Measurements from ENCODE around the gene MED13L.

The MED13L gene

DNA sequence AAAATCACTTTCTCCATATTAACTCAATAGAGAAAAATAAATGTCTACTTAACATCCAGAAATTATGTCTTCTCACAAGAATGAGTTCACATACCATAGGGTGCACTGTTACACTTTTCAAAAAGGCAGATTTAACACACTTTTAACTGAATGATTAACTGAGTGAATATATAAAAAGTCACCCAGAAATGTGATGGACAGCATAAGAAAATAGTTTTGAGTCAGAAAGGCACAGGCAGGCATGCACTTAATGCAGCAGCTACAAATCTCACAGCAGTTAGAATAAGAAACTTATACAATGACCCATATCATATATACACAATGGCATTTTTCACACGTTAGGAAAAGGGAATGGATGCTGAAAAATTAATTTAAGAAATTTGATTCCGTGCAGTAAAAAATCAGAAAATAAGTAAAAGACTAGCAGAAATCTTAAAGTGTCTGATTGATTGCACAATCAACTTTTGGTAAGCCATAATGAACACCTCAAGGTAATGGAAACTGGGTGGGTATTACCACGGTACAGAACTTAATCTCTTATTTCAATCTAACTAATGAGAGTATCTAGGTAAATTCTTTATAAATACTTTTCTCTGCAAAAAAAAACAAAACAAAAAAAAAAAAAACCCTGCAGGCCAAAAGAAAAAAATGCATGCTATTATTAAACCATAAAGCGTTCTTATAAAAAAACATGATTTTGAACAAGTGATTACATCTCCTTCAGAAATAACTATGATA is 3.5 kb downstream of the MED13L start:
- peak overlapping the region; percentile 4; the same call in 1 of the 2 replicates for H3K27ac ChIP-seq (ENCODE audit: low read length)
- H3K79me2 ChIP-seq (ENCODE audit: insufficient read depth, low read length), result peaks cover 80% of the 10 kb centered on the region
- TF ChIP-seq CTCF (IDR thresholded peaks at IDR 0.05; ENCODE audit: borderline replicate concordance, extremely low read depth, low read length, poor library complexity, severe bottlenecking) (no peak), EZH2 (IDR thresholded peaks at IDR 0.05; ENCODE audit: borderline replicate concordance, low read depth, low read length, severe bottlenecking) (no peak)
- peaks cover 63% of the 10 kb centered on the region for H3K4me1 ChIP-seq (ENCODE audit: insufficient read depth, low read length)
- no peaks in the 10 kb centered on the region for H3K27me3 ChIP-seq (ENCODE audit: insufficient read depth, low read length, poor library complexity)
- peak overlapping the region; percentile 78 for H3K4me2 ChIP-seq (ENCODE audit: insufficient read depth, low read length)
- peak overlapping the region; percentile 81 for H3K9ac ChIP-seq (ENCODE audit: low read depth, low read length)
- H2AFZ ChIP-seq (ENCODE audit: low read depth, low read length), result no peak overlapping the region
- no peaks in the 10 kb centered on the region for H3K9me3 ChIP-seq (ENCODE audit: insufficient read depth, low read length, severe bottlenecking)
- no peaks in the 10 kb centered on the region; the same call in 1 of the 2 replicates for H3K36me3 ChIP-seq (ENCODE audit: insufficient read depth, low read length)
- no peak for ATAC-seq (ENCODE audit: insufficient read depth, low read depth)
- no peak for DNase-seq
- peak overlapping the region; percentile 84 to 85; a peak in 2 of 4 replicates for H3K4me3 ChIP-seq (ENCODE audit: low read depth in 1 of 2, low read length in 2 of 2)
- peaks cover 64% of the 10 kb centered on the region for H4K20me1 ChIP-seq (ENCODE audit: insufficient read depth, low read length)

GRCh38 chr12:116267948-116268347 is 9.5 kb downstream of the MED13L start:
- Histone ChIP-seq H2AFZ (ENCODE audit: low read depth, low read length) (no peak overlapping the region), H4K20me1 (ENCODE audit: insufficient read depth, low read length) (peaks cover 88% of the 10 kb centered on the region), H3K4me3 (ENCODE audit: low read depth in 1 of 2, low read length in 2 of 2) (no peak overlapping the region), H3K9me3 (ENCODE audit: insufficient read depth, low read length, severe bottlenecking) (no peaks in the 10 kb centered on the region), H3K27me3 (ENCODE audit: insufficient read depth, low read length, poor library complexity) (no peaks in the 10 kb centered on the region), H3K79me2 (ENCODE audit: insufficient read depth, low read length) (peaks cover 100% of the 10 kb centered on the region), H3K9ac (ENCODE audit: low read depth, low read length) (no peak overlapping the region), H3K4me1 (ENCODE audit: insufficient read depth, low read length) (peaks cover 48% of the 10 kb centered on the region), H3K27ac (ENCODE audit: low read length) (no peak overlapping the region), H3K36me3 (ENCODE audit: insufficient read depth, low read length) (no peaks in the 10 kb centered on the region), H3K4me2 (ENCODE audit: insufficient read depth, low read length) (0 out of 2 replicates have a peak overlapping the region, but pooled peaks have one; percentile 3)
- DNase-seq, result no peak
- TF ChIP-seq CTCF (IDR thresholded peaks at IDR 0.05; ENCODE audit: borderline replicate concordance, extremely low read depth, low read length, poor library complexity, severe bottlenecking) (no peak), EZH2 (IDR thresholded peaks at IDR 0.05; ENCODE audit: borderline replicate concordance, low read depth, low read length, severe bottlenecking) (no peak)
- no peak for ATAC-seq (ENCODE audit: insufficient read depth, low read depth)

GRCh38 chr12:116266631-116267349 is 10.7 kb downstream of the MED13L start:
- peaks cover 43% of the 10 kb centered on the region for H3K4me1 ChIP-seq (ENCODE audit: insufficient read depth, low read length)
- ATAC-seq (ENCODE audit: insufficient read depth, low read depth) (no peak), DNase-seq (no peak)
- H3K4me2 ChIP-seq (ENCODE audit: insufficient read depth, low read length), result no peak overlapping the region
- H2AFZ ChIP-seq (ENCODE audit: low read depth, low read length), result no peak overlapping the region
- H3K27me3 ChIP-seq (ENCODE audit: insufficient read depth, low read length, poor library complexity), result no peaks in the 10 kb centered on the region
- peaks cover 86% of the 10 kb centered on the region for H4K20me1 ChIP-seq (ENCODE audit: insufficient read depth, low read length)
- no peaks in the 10 kb centered on the region for H3K36me3 ChIP-seq (ENCODE audit: insufficient read depth, low read length)
- H3K9me3 ChIP-seq (ENCODE audit: insufficient read depth, low read length, severe bottlenecking), result no peaks in the 10 kb centered on the region
- H3K4me3 ChIP-seq (ENCODE audit: low read depth in 1 of 2, low read length in 2 of 2), result no peak overlapping the region
- H3K27ac ChIP-seq (ENCODE audit: low read length), result no peak overlapping the region
- peaks cover 100% of the 10 kb centered on the region for H3K79me2 ChIP-seq (ENCODE audit: insufficient read depth, low read length)
- TF ChIP-seq EZH2 (IDR thresholded peaks at IDR 0.05; ENCODE audit: borderline replicate concordance, low read depth, low read length, severe bottlenecking) (no peak), CTCF (IDR thresholded peaks at IDR 0.05; ENCODE audit: borderline replicate concordance, extremely low read depth, low read length, poor library complexity, severe bottlenecking) (no peak)
- H3K9ac ChIP-seq (ENCODE audit: low read depth, low read length), result no peak overlapping the region

Measured in DND-41 (cell line).